ENCODE data around the gene MRS2. TPM values are rescaled to one million over a fixed set of nuclear protein-coding genes. Genes with fewer than 3 reads are reported as not detected.

MRS2 gene
- total and polyA plus RNA-seq, 9 donors: 10.0 to 20.6 (median 16.4) TPM

DNA sequence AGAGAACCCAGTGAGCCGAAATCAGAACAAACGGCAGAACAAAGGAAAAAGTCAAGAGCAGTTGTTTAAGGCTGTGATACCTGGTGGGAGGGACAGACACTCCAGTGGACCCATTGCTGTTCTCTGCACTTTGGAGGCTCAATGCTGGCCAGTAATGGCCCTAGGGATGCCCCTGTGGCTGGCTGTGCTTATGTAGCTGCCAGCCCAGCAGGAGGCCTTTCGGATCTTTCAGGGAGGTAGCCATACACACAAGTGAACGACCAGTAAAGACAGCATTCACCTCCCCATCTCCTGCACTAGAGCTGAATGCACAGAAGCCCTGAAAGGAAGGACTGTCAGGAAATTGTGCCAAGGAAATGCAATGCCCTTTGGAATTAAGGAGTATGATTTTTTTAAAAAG, 52.3 kb downstream of the MRS2 start:
- DNase-seq: no peak
- Histone ChIP-seq H3K27ac (no peak overlapping the region), H3K4me1 (ENCODE audit: insufficient read depth) (no peaks in the 10 kb centered on the region), H3K4me3 (no peak overlapping the region), H3K27me3 (no peaks in the 10 kb centered on the region), H3K9me3 (no peaks in the 10 kb centered on the region), H3K36me3 (no peaks in the 10 kb centered on the region)
- intact Hi-C loops (cut with DNase I): no loop called here
- TF ChIP-seq POLR2A (IDR thresholded peaks at IDR 0.05): no peak
- no peak for TF ChIP-seq CTCF (IDR thresholded peaks at IDR 0.05)
- no peak for TF ChIP-seq EP300 (IDR thresholded peaks at IDR 0.05)
- 89 to 91% (median 91%) methylated on average over 4 of the region's 4 CpGs for WGBS, 3 donors

- Histone ChIP-seq H3K4me3 (no peak overlapping the region), H3K9me3 (no peaks in the 10 kb centered on the region), H3K27ac (no peak overlapping the region), H3K27me3 (no peaks in the 10 kb centered on the region), H3K4me1 (ENCODE audit: insufficient read depth) (no peaks in the 10 kb centered on the region), H3K36me3 (no peaks in the 10 kb centered on the region)
- 51 to 80% (median 59%) methylated on average over 4 of the region's 4 CpGs for WGBS, 3 donors
- intact Hi-C loops (cut with DNase I): no loop called here
- no peak for DNase-seq
- TF ChIP-seq CTCF (IDR thresholded peaks at IDR 0.05) (no peak), POLR2A (IDR thresholded peaks at IDR 0.05) (no peak), EP300 (IDR thresholded peaks at IDR 0.05) (no peak)
Measured at GRCh38 chr6:24458134-24458533, 55.4 kb downstream of the MRS2 start.

GRCh38 chr6:24458941-24459340, 56.2 kb downstream of the MRS2 start:
- intact Hi-C loops (cut with DNase I): no loop called here
- Histone ChIP-seq H3K27me3 (no peaks in the 10 kb centered on the region), H3K4me1 (ENCODE audit: insufficient read depth) (no peaks in the 10 kb centered on the region), H3K4me3 (no peak overlapping the region), H3K36me3 (no peaks in the 10 kb centered on the region), H3K27ac (no peak overlapping the region), H3K9me3 (no peaks in the 10 kb centered on the region)
- DNase-seq: no peak
- 95 to 96% (median 95%) methylated on average over 2 of the region's 2 CpGs for WGBS, 3 donors
- TF ChIP-seq POLR2A (IDR thresholded peaks at IDR 0.05) (no peak), EP300 (IDR thresholded peaks at IDR 0.05) (no peak), CTCF (IDR thresholded peaks at IDR 0.05) (no peak)

- Histone ChIP-seq H3K36me3 (no peaks in the 10 kb centered on the region), H3K27ac (no peak overlapping the region), H3K4me3 (no peak overlapping the region), H3K27me3 (no peaks in the 10 kb centered on the region), H3K9me3 (no peaks in the 10 kb centered on the region), H3K4me1 (ENCODE audit: insufficient read depth) (no peaks in the 10 kb centered on the region)
- WGBS, 3 donors: 88 to 94% (median 91%) methylated on average over 4 of the region's 4 CpGs
- no peak for DNase-seq
- TF ChIP-seq CTCF (IDR thresholded peaks at IDR 0.05): no peak
- intact Hi-C loops (cut with DNase I): no loop called here
Measured at GRCh38 chr6:24460966-24461365, 58.2 kb downstream of the MRS2 start.
